ENCODE measurements around the gene CAPN14. TPM values are rescaled to one million over a fixed set of nuclear protein-coding genes. Genes with fewer than 3 reads are reported as not detected.
A peak's percentile ranks its signal among the peaks of the same experiment; 100 is the strongest.

CAPN14 gene
- total RNA-seq, 4 donors from 2014 or later: 124 to 316 (median 198) TPM

GRCh38 chr2:31259075-31259474, 41.8 kb upstream of the CAPN14 start:
- Histone ChIP-seq H3K4me3 (no peak overlapping the region), H3K27ac (no peak overlapping the region), H3K27me3 (no peaks in the 10 kb centered on the region), H3K9me3 (no peaks in the 10 kb centered on the region), H3K4me1 (peaks cover 10 to 49% (median 27%) of the 10 kb centered on the region in 3 donors), H3K36me3 (peaks cover 0 to 43% (median 10%) of the 10 kb centered on the region in 3 donors)
- WGBS, 2 donors: 95 to 100% methylated on average over 2 of the region's 3 CpGs
- DNase-seq: no peak
- intact Hi-C loops (cut with DNase I): no loop called here
- TF ChIP-seq POLR2A (IDR thresholded peaks at IDR 0.05) (no peak), CTCF (IDR thresholded peaks at IDR 0.05) (no peak)

- Histone ChIP-seq H3K4me1 (peaks cover 16 to 52% (median 34%) of the 10 kb centered on the region in 3 donors), H3K9me3 (no peaks in the 10 kb centered on the region), H3K4me3 (no peak overlapping the region), H3K27me3 (no peaks in the 10 kb centered on the region), H3K27ac (no peak overlapping the region), H3K36me3 (peaks cover 0 to 42% (median 10%) of the 10 kb centered on the region in 3 donors)
- intact Hi-C loops (cut with DNase I): no loop called here
- 70 to 88% methylated on average over 5 of the region's 5 CpGs for WGBS, 2 donors
- TF ChIP-seq CTCF (IDR thresholded peaks at IDR 0.05): no peak
- no peak for TF ChIP-seq POLR2A (IDR thresholded peaks at IDR 0.05)
- DNase-seq: no peak
Observed at GRCh38 chr2:31258351-31258750, 41.0 kb upstream of the CAPN14 start.

GRCh38 chr2:31256611-31257382, 39.5 kb upstream of the CAPN14 start:
- DNase-seq: no peak
- peak overlapping the region in 3 of 4 donors; percentile 39 to 93 (median 51) for H3K27ac ChIP-seq
- intact Hi-C loops (cut with DNase I): no loop called here
- no peaks in the 10 kb centered on the region for H3K27me3 ChIP-seq
- H3K4me1 ChIP-seq: peaks cover 29 to 65% (median 44%) of the 10 kb centered on the region in 3 donors
- 59 to 60% methylated on average over 1 to 2 of the region's 4 CpGs for WGBS, 2 donors
- TF ChIP-seq POLR2A (IDR thresholded peaks at IDR 0.05) (no peak), CTCF (IDR thresholded peaks at IDR 0.05) (no peak)
- no peaks in the 10 kb centered on the region for H3K9me3 ChIP-seq
- peaks cover 0 to 29% (median 3%) of the 10 kb centered on the region in 3 donors for H3K36me3 ChIP-seq
- H3K4me3 ChIP-seq: no peak overlapping the region

- no peaks in the 10 kb centered on the region for H3K9me3 ChIP-seq
- no peaks in the 10 kb centered on the region for H3K27me3 ChIP-seq
- no peak overlapping the region for H3K4me3 ChIP-seq
- intact Hi-C loops (cut with DNase I): no loop called here
- H3K36me3 ChIP-seq: peaks cover 0 to 29% (median 0%) of the 10 kb centered on the region in 3 donors
- no peak for DNase-seq
- TF ChIP-seq CTCF (IDR thresholded peaks at IDR 0.05): no peak
- no peak for TF ChIP-seq POLR2A (IDR thresholded peaks at IDR 0.05)
- peaks cover 29 to 73% (median 44%) of the 10 kb centered on the region in 3 donors for H3K4me1 ChIP-seq
- WGBS, 2 donors: 55 to 56% methylated on average over 5 to 8 of the region's 11 CpGs
- H3K27ac ChIP-seq: peak overlapping the region; percentile 79 to 93 (median 88)
Observed at GRCh38 chr2:31255911-31256571, 38.7 kb upstream of the CAPN14 start.
